Measurements from ENCODE around the gene CHST11. TPM values are rescaled to one million over a fixed set of nuclear protein-coding genes. Genes with fewer than 3 reads are reported as not detected.
"Not testable (repeated sequence)": the region's sequence is repeated elsewhere in the genome, so short reads cannot be mapped to it uniquely, and the experiment has no call there.

Gene CHST11
- total RNA-seq, 1 experiment from 2014 or later: 0.25 TPM

DNA sequence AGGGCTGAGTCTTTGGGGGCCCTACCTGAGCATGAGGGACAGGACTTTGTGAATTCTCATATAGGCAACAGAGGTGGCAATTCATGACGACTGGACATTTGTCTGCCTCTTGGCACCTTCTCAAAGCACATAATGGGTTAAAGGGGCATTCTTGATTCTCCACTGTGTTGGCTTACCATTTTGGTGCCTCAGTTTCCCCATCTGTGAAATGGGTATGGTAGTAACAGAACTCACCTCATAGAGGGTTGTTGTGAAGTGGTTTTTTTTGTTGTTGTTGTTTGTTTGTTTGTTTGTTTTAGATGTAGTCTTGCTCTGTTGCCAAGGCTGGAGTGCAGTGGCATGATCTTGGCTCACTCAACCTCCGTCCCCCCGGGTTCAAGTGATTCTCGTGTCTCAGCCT is 106.0 kb downstream of the CHST11 start:
- Histone ChIP-seq H3K36me3 (ENCODE audit: control insufficient read depth, insufficient read depth, low read length) (no peaks in the 10 kb centered on the region), H3K27me3 (replicated peaks; ENCODE audit: control insufficient read depth, insufficient read depth, low read length) (no peaks in the 10 kb centered on the region; the same call in 1 of the 2 replicates), H3K4me1 (no peaks in the 10 kb centered on the region), H3K9me3 (no peaks in the 10 kb centered on the region), H3K4me3 (ENCODE audit: low read depth, low read length) (no peak overlapping the region)
- H3K36me3 Mint-ChIP-seq (ENCODE audit: insufficient read depth, unreplicated experiment): no peaks in the 10 kb centered on the region
- H3K4me1 Mint-ChIP-seq (ENCODE audit: low read depth, unreplicated experiment): no peaks in the 10 kb centered on the region
- POLR2A ChIA-PET: no interaction called here
- CTCF ChIA-PET: no interaction called here
- no peaks in the 10 kb centered on the region for H3K9me3 Mint-ChIP-seq (ENCODE audit: unreplicated experiment)
- no peak overlapping the region for H3K27ac Mint-ChIP-seq (ENCODE audit: unreplicated experiment)
- DNase-seq: no peak
- no peak overlapping the region for H3K4me3 Mint-ChIP-seq (ENCODE audit: unreplicated experiment)
- BruUV-seq (replicated peaks): no TSS peak
- intact Hi-C loops (cut with micrococcal nuclease; ENCODE audit: unreplicated experiment): no loop called here
- H3K27me3 Mint-ChIP-seq (ENCODE audit: insufficient read depth, unreplicated experiment): no peaks in the 10 kb centered on the region
- TF ChIP-seq, protein P1, sequence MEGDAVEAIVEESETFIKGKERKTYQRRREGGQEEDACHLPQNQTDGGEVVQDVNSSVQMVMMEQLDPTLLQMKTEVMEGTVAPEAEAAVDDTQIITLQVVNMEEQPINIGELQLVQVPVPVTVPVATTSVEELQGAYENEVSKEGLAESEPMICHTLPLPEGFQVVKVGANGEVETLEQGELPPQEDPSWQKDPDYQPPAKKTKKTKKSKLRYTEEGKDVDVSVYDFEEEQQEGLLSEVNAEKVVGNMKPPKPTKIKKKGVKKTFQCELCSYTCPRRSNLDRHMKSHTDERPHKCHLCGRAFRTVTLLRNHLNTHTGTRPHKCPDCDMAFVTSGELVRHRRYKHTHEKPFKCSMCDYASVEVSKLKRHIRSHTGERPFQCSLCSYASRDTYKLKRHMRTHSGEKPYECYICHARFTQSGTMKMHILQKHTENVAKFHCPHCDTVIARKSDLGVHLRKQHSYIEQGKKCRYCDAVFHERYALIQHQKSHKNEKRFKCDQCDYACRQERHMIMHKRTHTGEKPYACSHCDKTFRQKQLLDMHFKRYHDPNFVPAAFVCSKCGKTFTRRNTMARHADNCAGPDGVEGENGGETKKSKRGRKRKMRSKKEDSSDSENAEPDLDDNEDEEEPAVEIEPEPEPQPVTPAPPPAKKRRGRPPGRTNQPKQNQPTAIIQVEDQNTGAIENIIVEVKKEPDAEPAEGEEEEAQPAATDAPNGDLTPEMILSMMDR (IDR thresholded peaks at IDR 0.05; ENCODE audit: insufficient read depth in 1 of 2, low read depth in 1 of 2, low read length in 1 of 2, severe bottlenecking in 1 of 2, unreplicated experiment in 1 of 2): no peak

DNA sequence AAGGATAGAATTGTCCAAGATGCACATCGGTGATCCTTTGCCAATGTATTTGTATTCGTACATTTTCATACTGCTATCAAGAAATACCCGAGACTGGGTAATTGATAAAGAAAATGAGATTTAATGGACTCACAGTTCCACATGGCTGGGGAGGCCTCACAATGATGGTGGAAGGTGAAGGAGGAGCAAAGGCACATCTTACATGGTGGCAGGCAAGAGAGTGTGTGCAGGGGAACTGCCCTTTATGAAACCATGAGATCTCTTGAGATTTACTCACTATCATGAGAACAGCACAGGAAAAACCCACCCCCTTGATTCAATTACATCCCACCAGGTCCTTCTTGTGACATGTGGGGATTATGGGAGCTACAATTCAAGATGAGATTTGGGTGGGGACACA is 107.9 kb downstream of the CHST11 start:
- CTCF ChIA-PET; H3K4me3 Mint-ChIP-seq (ENCODE audit: unreplicated experiment): not testable (repeated sequence)

DNA sequence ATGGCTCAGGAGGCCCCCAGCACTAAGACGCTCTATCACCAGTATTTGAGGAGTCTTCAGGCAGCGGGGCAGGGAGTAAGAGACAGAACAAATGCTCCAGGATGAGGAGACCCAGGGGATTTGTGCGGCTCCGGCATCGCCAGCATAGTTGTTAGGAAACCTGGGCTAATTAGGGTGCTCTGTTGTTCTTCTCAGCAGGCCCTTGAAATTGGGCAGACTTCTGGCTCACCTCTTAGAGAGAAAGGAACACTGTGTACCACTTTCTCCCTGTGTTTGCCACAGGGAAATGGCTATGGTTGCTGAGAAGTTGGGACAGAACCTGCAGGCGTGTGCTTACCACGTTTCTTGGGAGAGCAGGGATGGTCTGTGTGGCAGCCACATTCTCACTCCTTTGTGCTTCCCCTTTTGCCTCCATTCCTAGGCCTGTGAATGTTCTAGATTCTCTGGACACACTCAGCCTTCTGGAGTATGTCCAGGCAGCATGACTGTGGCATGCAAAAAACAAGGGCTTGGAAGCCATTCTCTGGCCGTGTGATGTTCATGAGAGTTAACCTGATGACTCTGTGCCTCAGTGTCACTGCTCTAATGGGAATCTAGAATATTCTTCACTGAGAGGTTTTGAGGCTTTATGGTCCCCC is 109.0 kb downstream of the CHST11 start:
- ChIA-PET POLR2A (no interaction called here), CTCF (no interaction called here)
- no peaks in the 10 kb centered on the region for H3K4me1 ChIP-seq
- Mint-ChIP-seq H3K9me3 (ENCODE audit: unreplicated experiment) (no peaks in the 10 kb centered on the region), H3K4me3 (ENCODE audit: unreplicated experiment) (no peak overlapping the region), H3K27me3 (ENCODE audit: insufficient read depth, unreplicated experiment) (no peaks in the 10 kb centered on the region), H3K27ac (ENCODE audit: unreplicated experiment) (no peak overlapping the region), H3K36me3 (ENCODE audit: insufficient read depth, unreplicated experiment) (no peaks in the 10 kb centered on the region), H3K4me1 (ENCODE audit: low read depth, unreplicated experiment) (no peaks in the 10 kb centered on the region)
- TF ChIP-seq, protein P1 (IDR thresholded peaks at IDR 0.05; ENCODE audit: insufficient read depth in 1 of 2, low read depth in 1 of 2, low read length in 1 of 2, severe bottlenecking in 1 of 2, unreplicated experiment in 1 of 2): no peak
- no TSS peak for BruUV-seq (replicated peaks)
- H3K4me3 ChIP-seq (ENCODE audit: low read depth, low read length): no peak overlapping the region
- no peaks in the 10 kb centered on the region; the same call in none of the 2 replicates for H3K27me3 ChIP-seq (replicated peaks; ENCODE audit: control insufficient read depth, insufficient read depth, low read length)
- intact Hi-C loops (cut with micrococcal nuclease; ENCODE audit: unreplicated experiment): no loop called here
- H3K36me3 ChIP-seq (ENCODE audit: control insufficient read depth, insufficient read depth, low read length): no peaks in the 10 kb centered on the region
- no peak for DNase-seq
- no peaks in the 10 kb centered on the region for H3K9me3 ChIP-seq

More for the DNA sequence above, 107.9 kb downstream of the CHST11 start:
- H3K4me1 ChIP-seq; H3K9me3 ChIP-seq; H3K9me3 Mint-ChIP-seq (ENCODE audit: unreplicated experiment); BruUV-seq (replicated peaks); H3K27me3 ChIP-seq (replicated peaks; ENCODE audit: control insufficient read depth, insufficient read depth, low read length); H3K4me3 ChIP-seq (ENCODE audit: low read depth, low read length); intact Hi-C loops (cut with micrococcal nuclease; ENCODE audit: unreplicated experiment); H3K27ac Mint-ChIP-seq (ENCODE audit: unreplicated experiment); H3K36me3 Mint-ChIP-seq (ENCODE audit: insufficient read depth, unreplicated experiment); H3K36me3 ChIP-seq (ENCODE audit: control insufficient read depth, insufficient read depth, low read length); H3K4me1 Mint-ChIP-seq (ENCODE audit: low read depth, unreplicated experiment); DNase-seq; H3K27me3 Mint-ChIP-seq (ENCODE audit: insufficient read depth, unreplicated experiment): not testable (repeated sequence)
- POLR2A ChIA-PET: interaction anchor here (0.7 kb wide), 1 partner anchor 151 kb away, joined by 3 read pairs; no protein-coding TSS in a partner anchor

Data from Caco-2 (cell line).